Upper lobe of right lung (tissue), 1 donor: ENCODE data around the gene ADSL. TPM values are rescaled to one million over a fixed set of nuclear protein-coding genes. Genes with fewer than 3 reads are reported as not detected.
A peak's percentile ranks its signal among the peaks of the same experiment; 100 is the strongest.

Experiments
- ATAC-seq: fragments of 200-7000 bp; cut with Tn5 transposase; one replicate; pipeline ENCODE4 v1.9.1; 2020; ENCODE audit warnings: mild to moderate bottlenecking, moderate library complexity
- DNase-seq: peaks from one replicate; pipeline ENCODE4 v3.0.0-alpha.2; 2020
- H3K27ac ChIP-seq: fragments of 200-600 bp; one replicate; pipeline ENCODE4 v1.8.0; 2022
- H3K27me3 ChIP-seq: fragments of 200-600 bp; one replicate; pipeline ENCODE4 v1.8.0; 2022; ENCODE audit warnings: mild to moderate bottlenecking
- H3K36me3 ChIP-seq: fragments of 200-600 bp; one replicate; pipeline ENCODE4 v1.8.0; 2022
- H3K4me1 ChIP-seq: fragments of 200-600 bp; one replicate; pipeline ENCODE4 v1.8.0; 2022
- H3K4me3 ChIP-seq: fragments of 200-600 bp; one replicate; pipeline ENCODE4 v1.8.0; 2022; ENCODE audit warnings: mild to moderate bottlenecking
- H3K9me3 ChIP-seq: fragments of 200-600 bp; one replicate; pipeline ENCODE4 v1.8.0; 2022
- CTCF ChIP-seq: fragments of 200-600 bp; IDR thresholded peaks from one replicate; pipeline ENCODE4 v1.8.0; 2022; ENCODE audit warnings: antibody characterized with exemption
- intact Hi-C: fragments of 100-400 bp; cut with DNase I; formaldehyde crosslinking; loops from one replicate; pipeline ENCODE4 v1.11.0; 2022
- total RNA-seq: library from RNA; stranded (reverse); fragmentation: NEBNext Ultra II Directional; extraction: Animal tissue kit (Norgen Biotek cat#: 25700); gene quantifications from one replicate; pipeline ENCODE4 v1.2.1, GENCODE V29; 2021
- donor health status: DM: no; HTN: yes; CAD: no; lungs with severe emphysema.

The ADSL gene
- total RNA-seq, 1 donor from 2014 or later = 38.7 TPM

GRCh38 chr22:40403141-40403540 lies 56.8 kb downstream of the ADSL start:
- Histone ChIP-seq H3K27me3 (no peaks in the 10 kb centered on the region), H3K9me3 (no peaks in the 10 kb centered on the region), H3K4me3 (no peak overlapping the region), H3K27ac (no peak overlapping the region), H3K4me1 (peaks cover 14% of the 10 kb centered on the region), H3K36me3 (peaks cover 54% of the 10 kb centered on the region)
- intact Hi-C loops = no loop called here
- no peak for TF ChIP-seq CTCF
- no peak for ATAC-seq
- DNase-seq = no peak

DNA sequence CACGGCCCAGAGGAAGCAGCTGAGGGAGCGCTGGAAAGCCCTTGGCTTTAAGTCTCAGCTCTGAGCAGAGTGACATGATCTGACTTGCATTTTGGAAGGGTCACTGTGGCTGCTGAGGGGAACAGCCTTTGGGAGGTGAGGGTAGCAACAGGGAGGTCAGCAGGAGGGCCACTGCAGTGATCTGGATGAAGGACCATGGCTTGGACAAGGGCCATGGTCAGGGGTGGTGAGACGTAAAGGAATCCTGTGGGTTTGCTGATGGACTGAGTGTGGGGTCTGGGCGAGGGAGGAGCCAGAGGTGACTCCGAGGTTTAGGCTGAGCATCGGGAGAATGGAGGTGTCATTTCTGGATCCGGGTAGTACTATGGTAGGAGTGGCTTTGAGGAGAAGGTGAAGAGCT lies 57.4 kb downstream of the ADSL start:
- DNase-seq (no peak), ATAC-seq (no peak)
- no peak for TF ChIP-seq CTCF
- H3K4me1 ChIP-seq = peaks cover 14% of the 10 kb centered on the region
- no peak overlapping the region for H3K27ac ChIP-seq
- peaks cover 59% of the 10 kb centered on the region for H3K36me3 ChIP-seq
- H3K27me3 ChIP-seq = no peaks in the 10 kb centered on the region
- H3K9me3 ChIP-seq = no peaks in the 10 kb centered on the region
- intact Hi-C loops = no loop called here
- no peak overlapping the region for H3K4me3 ChIP-seq

DNA sequence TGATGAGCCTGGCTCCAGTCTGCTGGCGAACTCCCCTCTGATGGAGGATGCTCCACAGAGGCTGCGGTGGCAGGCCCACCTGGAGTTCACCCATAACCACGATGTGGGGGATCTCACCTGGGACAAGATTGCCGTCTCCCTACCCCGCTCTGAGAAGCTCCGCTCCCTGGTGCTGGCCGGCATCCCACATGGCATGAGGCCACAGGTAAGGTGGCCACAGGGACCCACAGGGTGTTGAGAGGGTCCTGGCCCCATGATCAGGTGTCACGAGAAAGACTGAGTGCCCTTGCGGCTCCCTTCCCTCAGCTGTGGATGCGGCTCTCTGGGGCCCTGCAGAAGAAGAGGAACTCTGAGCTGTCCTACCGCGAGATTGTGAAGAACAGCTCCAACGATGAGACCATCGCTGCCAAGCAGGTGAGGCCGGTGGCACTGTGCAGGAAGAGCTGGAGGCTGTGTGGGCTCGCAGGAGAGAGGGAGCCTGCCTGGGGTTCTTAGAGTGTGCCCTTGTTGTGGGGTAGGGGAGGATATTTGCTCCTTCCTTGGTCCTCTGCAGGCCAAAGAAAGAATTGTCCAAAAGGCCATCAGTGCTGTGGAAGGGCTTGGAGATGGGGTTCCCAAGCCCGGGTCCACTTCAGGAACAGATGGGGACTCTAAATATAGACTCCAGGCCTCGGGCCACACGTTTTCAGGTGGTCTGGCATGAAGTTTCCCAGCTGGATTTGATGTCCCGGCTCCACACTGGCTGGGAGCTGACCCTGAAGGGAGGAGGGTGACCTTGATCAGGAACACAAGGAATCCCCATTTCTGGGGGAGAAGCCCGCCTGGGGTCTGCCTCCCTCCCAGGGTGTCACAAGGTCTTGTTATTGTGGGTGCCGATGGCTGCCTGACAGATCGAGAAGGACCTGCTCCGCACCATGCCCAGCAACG lies 58.2 kb downstream of the ADSL start:
- H3K4me3 ChIP-seq = no peak overlapping the region
- peaks cover 68% of the 10 kb centered on the region for H3K36me3 ChIP-seq
- no peak overlapping the region for H3K27ac ChIP-seq
- peaks cover 14% of the 10 kb centered on the region for H3K4me1 ChIP-seq
- DNase-seq (no peak), ATAC-seq (no peak)
- no peaks in the 10 kb centered on the region for H3K9me3 ChIP-seq
- TF ChIP-seq CTCF = no peak
- intact Hi-C loops = no loop called here
- H3K27me3 ChIP-seq = no peaks in the 10 kb centered on the region

GRCh38 chr22:40405178-40406062 lies 59.1 kb downstream of the ADSL start:
- H3K4me1 ChIP-seq = peaks cover 5% of the 10 kb centered on the region
- H3K36me3 ChIP-seq = peaks cover 77% of the 10 kb centered on the region
- intact Hi-C loops = no loop called here
- H3K27me3 ChIP-seq = no peaks in the 10 kb centered on the region
- H3K9me3 ChIP-seq = no peaks in the 10 kb centered on the region
- no peak for TF ChIP-seq CTCF
- H3K27ac ChIP-seq = no peak overlapping the region
- H3K4me3 ChIP-seq = no peak overlapping the region
- DNase-seq (peak; percentile 60), ATAC-seq (no peak)

- H3K4me1 ChIP-seq = no peaks in the 10 kb centered on the region
- H3K27me3 ChIP-seq = no peaks in the 10 kb centered on the region
- TF ChIP-seq CTCF = no peak
- H3K36me3 ChIP-seq = peaks cover 85% of the 10 kb centered on the region
- no peaks in the 10 kb centered on the region for H3K9me3 ChIP-seq
- DNase-seq (peak; percentile 44), ATAC-seq (no peak)
- intact Hi-C loops = no loop called here
- no peak overlapping the region for H3K4me3 ChIP-seq
- H3K27ac ChIP-seq = no peak overlapping the region
These were observed 60.0 kb downstream of the ADSL start for GRCh38 chr22:40406063-40406890.
